ENCODE data around the gene IFIH1. TPM values are rescaled to one million over a fixed set of nuclear protein-coding genes. Genes with fewer than 3 reads are reported as not detected.

IFIH1 gene
- total RNA-seq, 3 donors from 2014 or later: 15.1 to 20.9 (median 18.3) TPM

- DNase-seq (no peak), ATAC-seq (no peak)
- Histone ChIP-seq H3K4me1 (ENCODE audit: low read depth) (no peaks in the 10 kb centered on the region), H3K9me3 (no peaks in the 10 kb centered on the region), H3K36me3 (ENCODE audit: low read depth) (no peaks in the 10 kb centered on the region), H3K4me3 (no peak overlapping the region)
- TF ChIP-seq CTCF (IDR thresholded peaks at IDR 0.05): no peak
- intact Hi-C loops (cut with DNase I, micrococcal nuclease): no loop called here
Observed at GRCh38 chr2:162234620-162235462, 83.6 kb downstream of the IFIH1 start.

- DNase-seq (no peak), ATAC-seq (no peak)
- H3K36me3 ChIP-seq (ENCODE audit: low read depth): no peaks in the 10 kb centered on the region
- no peaks in the 10 kb centered on the region for H3K9me3 ChIP-seq
- no peaks in the 10 kb centered on the region for H3K4me1 ChIP-seq (ENCODE audit: low read depth)
- TF ChIP-seq CTCF (IDR thresholded peaks at IDR 0.05): no peak
- intact Hi-C loops (cut with DNase I, micrococcal nuclease): no loop called here
- no peak overlapping the region for H3K4me3 ChIP-seq
Observed at GRCh38 chr2:162233197-162233596, 85.3 kb downstream of the IFIH1 start.

- no peak for ATAC-seq
- intact Hi-C loops (cut with DNase I, micrococcal nuclease): no loop called here
- TF ChIP-seq CTCF (IDR thresholded peaks at IDR 0.05): no peak
- DNase-seq: no peak
- no peaks in the 10 kb centered on the region for H3K4me1 ChIP-seq (ENCODE audit: low read depth)
- H3K36me3 ChIP-seq (ENCODE audit: low read depth): no peaks in the 10 kb centered on the region
- H3K4me3 ChIP-seq: no peak overlapping the region
- no peaks in the 10 kb centered on the region for H3K9me3 ChIP-seq
Observed at GRCh38 chr2:162232671-162233070, 85.8 kb downstream of the IFIH1 start.

- Histone ChIP-seq H3K4me1 (ENCODE audit: low read depth) (no peaks in the 10 kb centered on the region), H3K4me3 (no peak overlapping the region), H3K9me3 (no peaks in the 10 kb centered on the region), H3K36me3 (ENCODE audit: low read depth) (no peaks in the 10 kb centered on the region)
- ATAC-seq (no peak), DNase-seq (no peak)
- intact Hi-C loops (cut with DNase I, micrococcal nuclease): no loop called here
- TF ChIP-seq CTCF (IDR thresholded peaks at IDR 0.05): no peak
Observed at GRCh38 chr2:162232027-162232426, 86.5 kb downstream of the IFIH1 start.

- Histone ChIP-seq H3K4me3 (no peak overlapping the region), H3K9me3 (no peaks in the 10 kb centered on the region), H3K4me1 (ENCODE audit: low read depth) (no peaks in the 10 kb centered on the region), H3K36me3 (ENCODE audit: low read depth) (no peaks in the 10 kb centered on the region)
- no peak for ATAC-seq
- no peak for TF ChIP-seq CTCF (IDR thresholded peaks at IDR 0.05)
- no peak for DNase-seq
- intact Hi-C loops (cut with DNase I, micrococcal nuclease): no loop called here
Observed at GRCh38 chr2:162230761-162231160, 87.7 kb downstream of the IFIH1 start.

Measured in mucosa of descending colon (tissue), 3 donors.